Measurements from ENCODE around the gene UBA1.
A peak's percentile ranks its signal among the peaks of the same experiment; 100 is the strongest.

UBA1 gene

DNA sequence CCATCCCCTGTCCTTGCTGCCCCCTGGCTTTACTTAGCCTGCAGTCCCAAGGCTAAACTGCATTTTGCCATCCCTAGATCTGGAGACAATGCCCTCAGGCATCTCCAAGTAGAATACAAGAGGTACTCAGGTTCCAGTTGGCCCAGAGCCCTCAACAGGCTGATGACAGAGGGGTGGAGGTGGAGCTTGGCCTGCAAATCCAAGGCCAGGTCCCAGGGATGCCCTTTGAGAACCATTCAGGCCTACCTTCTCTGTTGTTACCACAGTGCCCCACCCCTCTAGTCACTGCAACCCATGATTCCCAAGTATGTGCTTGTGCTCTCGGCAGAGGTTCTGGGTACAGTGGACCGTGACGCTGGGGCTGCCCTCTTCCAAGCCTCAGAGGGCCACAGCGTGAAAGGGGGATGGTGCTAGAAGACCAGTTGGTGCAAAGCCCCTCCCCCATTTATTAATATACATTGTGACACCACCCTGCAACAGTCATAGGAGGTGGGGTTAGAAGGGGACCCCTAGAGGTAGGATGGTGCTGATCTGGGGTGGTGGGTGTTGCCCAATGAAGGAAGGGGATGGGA is 6.4 kb upstream of the UBA1 start:
- no peak for DNase-seq (ENCODE audit: low spot score)

- no peak for DNase-seq (ENCODE audit: low spot score)
Measured at GRCh38 chrX:47189906-47190305, 3.7 kb upstream of the UBA1 start.

- peak; percentile 84 for DNase-seq (ENCODE audit: low spot score)
Measured at GRCh38 chrX:47190445-47191269, 3.0 kb upstream of the UBA1 start.

- DNase-seq (ENCODE audit: low spot score) = peak; percentile 56
Measured at GRCh38 chrX:47191331-47191730, 2.3 kb upstream of the UBA1 start.

GRCh38 chrX:47191806-47192401 is 1.7 kb upstream of the UBA1 start:
- no peak for DNase-seq (ENCODE audit: low spot score)

DNA sequence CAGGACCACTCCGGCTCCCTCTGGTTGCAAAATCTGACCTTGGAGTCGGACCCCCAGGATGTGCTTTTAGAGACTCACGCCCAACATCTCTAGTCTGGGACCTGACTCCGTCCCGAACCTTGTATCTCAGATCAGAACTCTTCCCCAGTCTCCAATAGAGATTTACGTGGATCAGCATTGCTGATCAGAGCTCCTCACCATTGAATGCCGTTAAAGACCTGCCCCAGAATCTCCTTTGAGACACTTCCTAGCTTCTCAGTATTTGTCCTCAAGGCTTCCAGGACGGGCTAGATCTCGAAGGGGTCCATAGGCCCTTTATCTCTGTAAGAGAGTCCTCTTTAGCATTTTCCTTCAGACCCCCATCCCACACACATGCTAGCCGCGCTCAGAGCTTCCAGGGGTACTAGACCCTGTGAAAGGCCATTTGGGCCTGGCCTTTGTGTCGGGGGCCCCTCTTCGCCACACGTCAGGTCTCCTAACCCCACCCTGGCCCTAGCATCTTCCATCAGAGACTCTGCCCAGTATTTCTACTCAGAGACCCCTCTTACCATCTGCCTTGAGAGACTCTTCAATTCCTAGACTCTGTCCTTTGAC is 662 bp downstream of the UBA1 start:
- no peak for DNase-seq (ENCODE audit: low spot score)

- DNase-seq (ENCODE audit: low spot score) = no peak
Measured at GRCh38 chrX:47196098-47196497, 2.5 kb downstream of the UBA1 start.

DNA sequence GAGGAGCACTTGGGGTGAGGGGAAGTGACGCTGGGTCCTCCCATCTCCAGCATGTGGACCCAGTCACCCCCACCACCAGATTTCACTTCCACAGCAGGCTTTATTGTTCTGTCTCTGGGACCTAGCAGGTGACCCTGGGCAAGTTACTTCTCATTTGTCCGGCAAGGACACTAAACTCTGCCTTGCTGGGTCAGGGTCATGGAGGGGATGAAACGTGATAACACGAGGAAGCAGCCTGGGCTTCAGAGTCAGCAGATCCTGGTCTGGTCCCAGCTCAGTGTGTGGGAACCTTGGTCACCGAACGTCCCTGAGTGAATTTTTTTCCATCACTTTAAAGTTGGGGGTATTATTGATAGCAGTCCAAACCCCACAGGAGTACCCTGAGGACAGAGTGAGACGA is 3.9 kb downstream of the UBA1 start:
- DNase-seq (ENCODE audit: low spot score) = no peak

DNA sequence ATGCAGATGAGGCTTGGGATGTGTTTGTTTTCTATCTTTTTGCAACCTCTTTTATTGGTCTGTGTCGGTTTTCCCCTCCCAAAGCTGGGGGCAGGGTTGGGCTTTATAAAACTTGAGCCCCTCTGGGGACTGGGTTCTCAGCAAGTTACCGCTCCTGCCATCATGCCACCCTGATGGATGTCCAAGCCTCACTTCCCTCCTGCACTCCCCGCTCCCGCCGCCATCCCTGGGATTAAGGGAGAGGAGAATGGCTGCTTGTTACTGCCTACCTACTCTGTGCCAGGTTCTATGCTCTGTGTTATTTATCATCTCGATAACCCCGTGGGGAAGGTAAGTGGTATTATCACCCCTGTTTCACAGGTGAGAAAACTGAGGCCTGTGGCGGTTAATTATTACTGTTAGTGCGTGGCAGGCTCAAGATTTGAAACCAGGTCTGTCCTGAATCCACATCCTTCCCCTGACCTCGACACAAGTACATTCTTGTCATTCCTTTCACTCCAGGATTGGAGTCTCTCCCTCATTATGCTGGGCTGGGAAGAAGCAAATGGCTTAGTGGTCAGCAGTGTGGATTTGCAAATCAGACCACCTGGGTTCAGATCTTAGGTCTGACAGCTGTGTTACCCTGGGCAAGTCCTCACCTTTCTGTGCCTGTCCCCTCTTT is 4.5 kb downstream of the UBA1 start:
- no peak for DNase-seq (ENCODE audit: low spot score)

DNA sequence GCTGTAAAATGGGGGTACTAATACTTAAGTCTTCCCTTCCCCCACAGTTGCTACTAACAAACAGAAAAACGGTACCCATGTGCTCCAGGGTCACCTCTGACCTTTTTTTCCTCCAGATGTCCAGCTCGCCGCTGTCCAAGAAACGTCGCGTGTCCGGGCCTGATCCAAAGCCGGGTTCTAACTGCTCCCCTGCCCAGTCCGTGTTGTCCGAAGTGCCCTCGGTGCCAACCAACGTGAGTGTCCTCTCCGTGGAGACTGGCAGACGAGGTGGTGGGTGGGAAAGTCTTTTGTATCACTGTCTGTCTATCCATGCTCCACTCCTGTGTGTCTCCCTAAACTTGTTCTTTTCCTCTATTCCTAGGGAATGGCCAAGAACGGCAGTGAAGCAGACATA is 5.1 kb downstream of the UBA1 start:
- no peak for DNase-seq (ENCODE audit: low spot score)

- DNase-seq (ENCODE audit: low spot score) = no peak
Measured at GRCh38 chrX:47199286-47199685, 5.7 kb downstream of the UBA1 start.

- no peak for DNase-seq (ENCODE audit: low spot score)
Measured at GRCh38 chrX:47200385-47201150, 6.9 kb downstream of the UBA1 start.

DNA sequence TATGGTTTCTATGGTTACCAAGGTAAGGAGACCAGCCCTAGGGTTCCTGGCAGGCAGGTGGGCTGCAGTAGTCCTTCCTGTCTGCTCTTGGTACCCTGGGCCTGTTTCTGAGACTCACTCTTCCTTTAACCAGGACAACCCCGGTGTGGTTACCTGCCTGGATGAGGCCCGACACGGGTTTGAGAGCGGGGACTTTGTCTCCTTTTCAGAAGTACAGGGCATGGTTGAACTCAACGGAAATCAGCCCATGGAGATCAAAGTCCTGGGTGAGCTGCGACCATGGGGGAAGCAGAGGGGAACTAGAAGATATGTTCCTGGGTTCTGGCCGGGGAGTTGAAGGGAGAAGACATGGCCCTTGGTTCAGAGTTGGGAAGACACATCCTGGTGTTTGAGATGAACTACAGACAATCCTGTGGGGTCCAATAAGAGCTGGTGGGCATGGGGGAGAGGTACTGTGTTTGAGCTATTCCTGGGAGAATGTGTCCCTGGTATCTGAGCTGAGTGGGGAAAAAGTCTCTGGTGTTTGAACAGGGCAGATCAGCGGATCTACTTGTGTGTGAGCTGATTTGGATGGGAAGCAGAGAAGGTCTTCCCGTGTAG is 7.8 kb downstream of the UBA1 start:
- DNase-seq (ENCODE audit: low spot score) = no peak

DNA sequence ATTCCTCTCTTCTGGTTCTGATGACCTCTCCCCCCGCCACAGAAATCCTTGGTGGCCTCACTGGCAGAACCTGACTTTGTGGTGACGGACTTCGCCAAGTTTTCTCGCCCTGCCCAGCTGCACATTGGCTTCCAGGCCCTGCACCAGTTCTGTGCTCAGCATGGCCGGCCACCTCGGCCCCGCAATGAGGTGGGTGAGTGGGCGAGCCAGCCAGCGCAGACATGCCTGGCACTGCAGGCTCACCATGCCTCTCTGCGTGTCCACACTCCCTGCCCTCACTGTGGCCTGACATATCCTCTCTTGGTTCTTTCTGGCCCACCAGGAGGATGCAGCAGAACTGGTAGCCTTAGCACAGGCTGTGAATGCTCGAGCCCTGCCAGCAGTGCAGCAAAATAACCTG is 8.7 kb downstream of the UBA1 start:
- DNase-seq (ENCODE audit: low spot score) = no peak

GRCh38 chrX:47202877-47203276 is 9.2 kb downstream of the UBA1 start:
- no peak for DNase-seq (ENCODE audit: low spot score)

GRCh38 chrX:47204970-47205369 is 11.3 kb downstream of the UBA1 start:
- DNase-seq (ENCODE audit: low spot score) = no peak

DNA sequence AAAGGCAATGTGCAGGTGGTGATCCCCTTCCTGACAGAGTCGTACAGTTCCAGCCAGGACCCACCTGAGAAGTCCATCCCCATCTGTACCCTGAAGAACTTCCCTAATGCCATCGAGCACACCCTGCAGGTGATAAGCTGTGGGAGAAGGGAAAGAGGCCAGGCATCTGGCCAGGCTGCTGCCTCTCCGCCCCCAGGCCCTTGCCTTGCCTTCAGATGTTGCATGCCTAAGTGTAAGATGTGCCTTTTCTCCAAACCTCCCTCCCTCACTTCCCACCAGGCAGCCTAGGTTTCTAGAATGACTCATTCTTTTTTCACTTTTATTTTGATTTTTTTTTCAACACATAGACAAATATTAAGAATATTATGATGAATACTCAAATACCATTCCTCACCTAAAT is 12.7 kb downstream of the UBA1 start:
- no peak for DNase-seq (ENCODE audit: low spot score)

GRCh38 chrX:47208108-47208507 is 14.5 kb downstream of the UBA1 start:
- no peak for DNase-seq (ENCODE audit: low spot score)

- no peak for DNase-seq (ENCODE audit: low spot score)
Measured at GRCh38 chrX:47209508-47210238, 16.0 kb downstream of the UBA1 start.

DNA sequence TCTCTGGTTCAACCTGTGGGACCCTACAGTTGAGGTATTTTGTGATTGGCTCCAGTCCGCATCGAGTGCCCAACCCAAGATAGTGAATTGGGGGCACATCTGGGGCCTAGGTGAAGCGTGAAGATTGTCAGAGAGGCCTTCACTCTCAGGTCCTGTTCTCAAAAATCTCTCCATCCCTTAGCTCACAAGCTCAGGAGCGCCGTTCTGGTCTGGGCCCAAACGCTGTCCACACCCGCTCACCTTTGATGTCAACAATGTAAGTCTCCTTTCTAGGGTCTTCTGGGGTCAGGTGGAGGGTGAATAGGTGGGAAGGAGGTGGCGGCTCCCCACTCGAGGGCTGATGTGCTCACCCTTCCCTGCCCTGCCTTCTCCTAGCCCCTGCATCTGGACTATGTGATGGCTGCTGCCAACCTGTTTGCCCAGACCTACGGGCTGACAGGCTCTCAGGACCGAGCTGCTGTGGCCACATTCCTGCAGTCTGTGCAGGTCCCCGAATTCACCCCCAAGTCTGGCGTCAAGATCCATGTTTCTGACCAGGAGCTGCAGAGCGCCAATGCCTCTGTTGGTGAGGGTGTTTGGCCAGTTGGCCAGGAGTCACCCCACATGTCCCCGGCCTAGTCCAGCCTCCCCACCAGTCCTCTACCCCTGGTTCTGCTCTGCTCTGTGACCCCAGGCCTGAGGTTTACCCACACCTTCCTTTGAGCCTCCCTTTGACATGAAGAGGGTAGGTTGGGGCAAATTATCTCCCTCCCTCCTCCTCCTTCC is 17.2 kb downstream of the UBA1 start:
- DNase-seq (ENCODE audit: low spot score) = no peak
